GM23338 (cell line): ENCODE measurements around the gene LFNG. TPM values are rescaled to one million over a fixed set of nuclear protein-coding genes. Genes with fewer than 3 reads are reported as not detected.

ENCODE experiments used
- ATAC-seq: fragments of 200-7000 bp; cut with Tn5 transposase; 3 replicates; pipeline ENCODE4 v1.9.1; 2020
- DNase-seq: peaks from one replicate; pipeline ENCODE4 v3.0.0-alpha.2; 2015; ENCODE audit warnings: low spot score
- H2AFZ ChIP-seq: fragments of 200-600 bp; sonication (generic); 2 replicates; pipeline ENCODE4 v1.8.0; 2016; ENCODE audit warnings: antibody characterized with exemption, mild to moderate bottlenecking, moderate library complexity
- H3F3A ChIP-seq: fragments of 200-600 bp; sonication (generic); replicated peaks from 2 replicates; pipeline ENCODE4 v1.8.0; 2017; ENCODE audit warnings: antibody characterized with exemption, mixed run types, low read depth
- H3K27ac ChIP-seq: fragments of 200-600 bp; sonication (generic); 2 replicates; pipeline ENCODE4 v1.6.1; 2016; ENCODE audit warnings: low read depth
- H3K27me3 ChIP-seq: fragments of 200-600 bp; sonication (generic); 2 replicates; pipeline ENCODE4 v1.8.0; 2016; ENCODE audit warnings: mild to moderate bottlenecking, mixed run types, moderate library complexity; ENCODE audit not compliant: insufficient read depth
- H3K36me3 ChIP-seq: fragments of 200-600 bp; sonication (generic); 2 replicates; pipeline ENCODE4 v1.8.0; 2016; ENCODE audit warnings: mild to moderate bottlenecking; ENCODE audit not compliant: insufficient read depth
- H3K4me1 ChIP-seq: fragments of 200-600 bp; sonication (generic); 2 replicates; pipeline ENCODE4 v1.8.0; 2016; ENCODE audit warnings: mild to moderate bottlenecking, moderate library complexity; ENCODE audit not compliant: insufficient read depth
- H3K4me2 ChIP-seq: fragments of 200-600 bp; sonication (generic); 2 replicates; pipeline ENCODE4 v1.7.1; 2017; ENCODE audit warnings: mixed run types
- H3K4me3 ChIP-seq: fragments of 200-600 bp; sonication (generic); 2 replicates; pipeline ENCODE4 v1.6.1; 2016; ENCODE audit warnings: mixed run types
- H3K79me2 ChIP-seq: fragments of 200-600 bp; sonication (generic); replicated peaks from 2 replicates; pipeline ENCODE4 v1.8.0; 2017; ENCODE audit warnings: mild to moderate bottlenecking; ENCODE audit not compliant: insufficient read depth
- H3K9me2 ChIP-seq: fragments of 200-600 bp; sonication (generic); 2 replicates; pipeline ENCODE4 v1.8.0; 2017; ENCODE audit not compliant: insufficient read depth
- H4K20me1 ChIP-seq: fragments of 200-600 bp; sonication (generic); replicated peaks from 2 replicates; pipeline ENCODE4 v1.8.0; 2017; ENCODE audit warnings: mild to moderate bottlenecking; ENCODE audit not compliant: insufficient read depth
- H3K27ac Mint-ChIP-seq: 2 replicates; pipeline ENCODE4 v1.8.0; 2020; ENCODE audit warnings: inconsistent platforms, mild to moderate bottlenecking, moderate library complexity, mixed read lengths
- H3K27me3 Mint-ChIP-seq: 3 replicates; pipeline ENCODE4 v1.8.0; 2022; ENCODE audit warnings: low read depth, mild to moderate bottlenecking, moderate library complexity, mixed read lengths, inconsistent platforms; ENCODE audit not compliant: insufficient read depth, poor library complexity
- H3K36me3 Mint-ChIP-seq: 3 replicates; pipeline ENCODE4 v1.8.0; 2021; ENCODE audit warnings: low read depth, mild to moderate bottlenecking, inconsistent platforms, moderate library complexity, mixed read lengths
- H3K4me1 Mint-ChIP-seq: 3 replicates; pipeline ENCODE4 v1.8.0; 2020; ENCODE audit warnings: mild to moderate bottlenecking, inconsistent platforms, mixed read lengths
- H3K4me3 Mint-ChIP-seq: 3 replicates; pipeline ENCODE4 v1.8.0; 2021; ENCODE audit warnings: moderate library complexity, mild to moderate bottlenecking, inconsistent platforms, mixed read lengths
- H3K9me3 Mint-ChIP-seq: 3 replicates; pipeline ENCODE4 v1.8.0; 2020; ENCODE audit warnings: moderate library complexity, mild to moderate bottlenecking, inconsistent platforms, mixed read lengths
- EZH2 ChIP-seq: fragments of 200-600 bp; sonication (generic); IDR thresholded peaks from one replicate; pipeline ENCODE4 v1.8.0; 2017; ENCODE audit warnings: antibody characterized with exemption, mild to moderate bottlenecking, low read depth; ENCODE audit not compliant: unreplicated experiment
- JUNB ChIP-seq: IDR thresholded peaks from one replicate; pipeline ENCODE4 v1.6.1; 2016; ENCODE audit warnings: antibody characterized with exemption; ENCODE audit not compliant: unreplicated experiment
- NANOG ChIP-seq: IDR thresholded peaks from 2 replicates; pipeline ENCODE4 v1.6.1; 2016; ENCODE audit warnings: antibody characterized with exemption, borderline replicate concordance
- ZNF331 ChIP-seq: fragments of 250-450 bp; sonication (Bioruptor Pico); IDR thresholded peaks from 2 replicates; pipeline ENCODE4 v1.5.0; 2020; ENCODE audit warnings: low read depth, mild to moderate bottlenecking, moderate library complexity
- polyA plus RNA-seq: library from polyadenylated mRNA; unstranded; fragments of >200 nt; fragmentation: Nextera tagmentation; extraction: Ambion mirVana; gene quantifications from 2 replicates; pipeline ENCODE4 v1.2.1, GENCODE V29; 2016
- total RNA-seq: library from RNA; depleted of rRNA; stranded (reverse); fragments of >200 nt; shearing (Covaris generic); gene quantifications from 2 replicates; pipeline ENCODE4 v1.2.3, GENCODE V29; 2014
- TF ChIP-seq, protein P1 (sequence below): IDR thresholded peaks from 2 replicates; pipeline ENCODE4 v1.6.1; 2016; ENCODE audit warnings: antibody characterized with exemption
- TF ChIP-seq, protein P2 (sequence below): fragments of 250-450 bp; sonication (Bioruptor Pico); IDR thresholded peaks from 2 replicates; pipeline ENCODE4 v1.5.0; 2020; ENCODE audit warnings: mild to moderate bottlenecking, moderate library complexity

Gene LFNG
- total and polyA plus RNA-seq, 2 experiments from 2014 or later = 1.7 to 35.4 TPM

GRCh38 chr7:2542011-2542915 is 22.7 kb downstream of the LFNG start:
- Mint-ChIP-seq H3K4me1 (no peaks in the 10 kb centered on the region), H3K27me3 (peaks cover 2% of the 10 kb centered on the region), H3K36me3 (peaks cover 37% of the 10 kb centered on the region), H3K27ac (no peak overlapping the region), H3K4me3 (no peak overlapping the region), H3K9me3 (no peaks in the 10 kb centered on the region)
- Histone ChIP-seq H3K4me2 (no peak overlapping the region), H3K79me2 (no peaks in the 10 kb centered on the region), H3K4me1 (no peaks in the 10 kb centered on the region), H3F3A (0 out of 2 replicates have a peak, but pooled peaks cover 7% of the 10 kb centered on the region), H3K27ac (no peak overlapping the region), H3K27me3 (no peaks in the 10 kb centered on the region), H3K36me3 (no peaks in the 10 kb centered on the region), H3K4me3 (no peak overlapping the region), H4K20me1 (0 out of 2 replicates have a peak, but pooled peaks cover 3% of the 10 kb centered on the region), H3K9me2 (no peaks in the 10 kb centered on the region), H2AFZ (no peak overlapping the region)
- DNase-seq (no peak), ATAC-seq (no peak)
- no peak for TF ChIP-seq EZH2

GRCh38 chr7:2542916-2543871 is 23.6 kb downstream of the LFNG start:
- no peaks in the 10 kb centered on the region; the same call in 1 of the 2 replicates for H3K36me3 ChIP-seq
- no peaks in the 10 kb centered on the region for H3K9me2 ChIP-seq
- TF ChIP-seq ZNF331 (CRISPR knock-in tag) = no peak
- TF ChIP-seq JUNB = no peak
- no peak for TF ChIP-seq NANOG
- TF ChIP-seq, protein P1, sequence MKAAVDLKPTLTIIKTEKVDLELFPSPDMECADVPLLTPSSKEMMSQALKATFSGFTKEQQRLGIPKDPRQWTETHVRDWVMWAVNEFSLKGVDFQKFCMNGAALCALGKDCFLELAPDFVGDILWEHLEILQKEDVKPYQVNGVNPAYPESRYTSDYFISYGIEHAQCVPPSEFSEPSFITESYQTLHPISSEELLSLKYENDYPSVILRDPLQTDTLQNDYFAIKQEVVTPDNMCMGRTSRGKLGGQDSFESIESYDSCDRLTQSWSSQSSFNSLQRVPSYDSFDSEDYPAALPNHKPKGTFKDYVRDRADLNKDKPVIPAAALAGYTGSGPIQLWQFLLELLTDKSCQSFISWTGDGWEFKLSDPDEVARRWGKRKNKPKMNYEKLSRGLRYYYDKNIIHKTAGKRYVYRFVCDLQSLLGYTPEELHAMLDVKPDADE = no peak
- TF ChIP-seq, protein P2, sequence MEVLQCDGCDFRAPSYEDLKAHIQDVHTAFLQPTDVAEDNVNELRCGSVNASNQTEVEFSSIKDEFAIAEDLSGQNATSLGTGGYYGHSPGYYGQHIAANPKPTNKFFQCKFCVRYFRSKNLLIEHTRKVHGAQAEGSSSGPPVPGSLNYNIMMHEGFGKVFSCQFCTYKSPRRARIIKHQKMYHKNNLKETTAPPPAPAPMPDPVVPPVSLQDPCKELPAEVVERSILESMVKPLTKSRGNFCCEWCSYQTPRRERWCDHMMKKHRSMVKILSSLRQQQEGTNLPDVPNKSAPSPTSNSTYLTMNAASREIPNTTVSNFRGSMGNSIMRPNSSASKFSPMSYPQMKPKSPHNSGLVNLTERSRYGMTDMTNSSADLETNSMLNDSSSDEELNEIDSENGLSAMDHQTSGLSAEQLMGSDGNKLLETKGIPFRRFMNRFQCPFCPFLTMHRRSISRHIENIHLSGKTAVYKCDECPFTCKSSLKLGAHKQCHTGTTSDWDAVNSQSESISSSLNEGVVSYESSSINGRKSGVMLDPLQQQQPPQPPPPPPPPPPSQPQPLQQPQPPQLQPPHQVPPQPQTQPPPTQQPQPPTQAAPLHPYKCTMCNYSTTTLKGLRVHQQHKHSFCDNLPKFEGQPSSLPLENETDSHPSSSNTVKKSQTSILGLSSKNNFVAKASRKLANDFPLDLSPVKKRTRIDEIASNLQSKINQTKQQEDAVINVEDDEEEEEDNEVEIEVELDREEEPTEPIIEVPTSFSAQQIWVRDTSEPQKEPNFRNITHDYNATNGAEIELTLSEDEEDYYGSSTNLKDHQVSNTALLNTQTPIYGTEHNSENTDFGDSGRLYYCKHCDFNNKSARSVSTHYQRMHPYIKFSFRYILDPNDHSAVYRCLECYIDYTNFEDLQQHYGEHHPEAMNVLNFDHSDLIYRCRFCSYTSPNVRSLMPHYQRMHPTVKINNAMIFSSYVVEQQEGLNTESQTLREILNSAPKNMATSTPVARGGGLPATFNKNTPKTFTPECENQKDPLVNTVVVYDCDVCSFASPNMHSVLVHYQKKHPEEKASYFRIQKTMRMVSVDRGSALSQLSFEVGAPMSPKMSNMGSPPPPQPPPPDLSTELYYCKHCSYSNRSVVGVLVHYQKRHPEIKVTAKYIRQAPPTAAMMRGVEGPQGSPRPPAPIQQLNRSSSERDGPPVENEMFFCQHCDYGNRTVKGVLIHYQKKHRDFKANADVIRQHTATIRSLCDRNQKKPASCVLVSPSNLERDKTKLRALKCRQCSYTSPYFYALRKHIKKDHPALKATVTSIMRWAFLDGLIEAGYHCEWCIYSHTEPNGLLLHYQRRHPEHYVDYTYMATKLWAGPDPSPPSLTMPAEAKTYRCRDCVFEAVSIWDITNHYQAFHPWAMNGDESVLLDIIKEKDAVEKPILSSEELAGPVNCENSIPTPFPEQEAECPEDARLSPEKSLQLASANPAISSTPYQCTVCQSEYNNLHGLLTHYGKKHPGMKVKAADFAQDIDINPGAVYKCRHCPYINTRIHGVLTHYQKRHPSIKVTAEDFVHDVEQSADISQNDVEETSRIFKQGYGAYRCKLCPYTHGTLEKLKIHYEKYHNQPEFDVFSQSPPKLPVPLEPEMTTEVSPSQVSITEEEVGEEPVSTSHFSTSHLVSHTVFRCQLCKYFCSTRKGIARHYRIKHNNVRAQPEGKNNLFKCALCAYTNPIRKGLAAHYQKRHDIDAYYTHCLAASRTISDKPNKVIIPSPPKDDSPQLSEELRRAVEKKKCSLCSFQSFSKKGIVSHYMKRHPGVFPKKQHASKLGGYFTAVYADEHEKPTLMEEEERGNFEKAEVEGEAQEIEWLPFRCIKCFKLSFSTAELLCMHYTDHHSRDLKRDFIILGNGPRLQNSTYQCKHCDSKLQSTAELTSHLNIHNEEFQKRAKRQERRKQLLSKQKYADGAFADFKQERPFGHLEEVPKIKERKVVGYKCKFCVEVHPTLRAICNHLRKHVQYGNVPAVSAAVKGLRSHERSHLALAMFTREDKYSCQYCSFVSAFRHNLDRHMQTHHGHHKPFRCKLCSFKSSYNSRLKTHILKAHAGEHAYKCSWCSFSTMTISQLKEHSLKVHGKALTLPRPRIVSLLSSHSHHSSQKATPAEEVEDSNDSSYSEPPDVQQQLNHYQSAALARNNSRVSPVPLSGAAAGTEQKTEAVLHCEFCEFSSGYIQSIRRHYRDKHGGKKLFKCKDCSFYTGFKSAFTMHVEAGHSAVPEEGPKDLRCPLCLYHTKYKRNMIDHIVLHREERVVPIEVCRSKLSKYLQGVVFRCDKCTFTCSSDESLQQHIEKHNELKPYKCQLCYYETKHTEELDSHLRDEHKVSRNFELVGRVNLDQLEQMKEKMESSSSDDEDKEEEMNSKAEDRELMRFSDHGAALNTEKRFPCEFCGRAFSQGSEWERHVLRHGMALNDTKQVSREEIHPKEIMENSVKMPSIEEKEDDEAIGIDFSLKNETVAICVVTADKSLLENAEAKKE (CRISPR knock-in tag) = no peak
- no peak for TF ChIP-seq EZH2
- no peak for DNase-seq
- H3F3A ChIP-seq = 0 out of 2 replicates have a peak, but pooled peaks cover 8% of the 10 kb centered on the region
- Mint-ChIP-seq H3K27me3 (peaks cover 2% of the 10 kb centered on the region), H3K36me3 (peaks cover 40% of the 10 kb centered on the region), H3K4me3 (no peak overlapping the region), H3K9me3 (no peaks in the 10 kb centered on the region), H3K4me1 (no peaks in the 10 kb centered on the region), H3K27ac (no peak overlapping the region)
- ATAC-seq = no peak
- no peaks in the 10 kb centered on the region for H3K27me3 ChIP-seq
- H3K4me3 ChIP-seq = no peak overlapping the region
- no peak overlapping the region for H3K4me2 ChIP-seq
- no peak overlapping the region for H2AFZ ChIP-seq
- no peak overlapping the region for H3K27ac ChIP-seq
- H3K4me1 ChIP-seq = no peaks in the 10 kb centered on the region
- H4K20me1 ChIP-seq = peaks cover 3% of the 10 kb centered on the region; the same call in 1 of the 2 replicates
- H3K79me2 ChIP-seq = no peaks in the 10 kb centered on the region
